ENCODE measurements around the gene DLGAP5.

- TF ChIP-seq CTCF (conservative IDR thresholded peaks at IDR 0.05): no peak
- no peak for TF ChIP-seq ZFX (IDR thresholded peaks at IDR 0.05)
Observed at GRCh38 chr14:55109836-55110235, 81.5 kb downstream of the DLGAP5 start.
